HG02642 (cell line): ENCODE measurements around the gene HDAC7.

Source experiments
- ATAC-seq: cut with Tn5 transposase; IDR thresholded peaks from one replicate; pipeline ENCODE4 v1.9.1; 2021; ENCODE audit warnings: mild to moderate bottlenecking; ENCODE audit not compliant: unreplicated experiment, poor library complexity

Gene HDAC7

DNA sequence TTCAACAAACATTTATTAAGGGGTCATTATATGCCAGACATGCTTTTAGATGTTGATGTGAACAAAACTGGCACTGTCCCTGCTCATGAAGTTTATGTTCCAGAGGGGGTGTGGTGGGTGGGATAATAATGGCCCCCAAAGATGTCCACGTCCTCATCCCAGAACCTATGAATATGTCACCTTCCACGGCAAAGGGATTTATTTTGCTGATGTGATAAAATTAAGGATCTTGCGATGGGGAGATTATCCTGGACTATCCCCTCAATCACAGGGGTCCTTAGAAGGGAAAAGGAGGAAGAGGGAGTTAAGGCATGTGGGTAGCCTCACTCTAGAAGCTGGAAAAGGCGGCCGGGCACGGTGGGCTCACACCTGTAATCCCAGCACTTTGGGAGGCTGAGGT is 48.4 kb downstream of the HDAC7 start:
- ATAC-seq = no peak

DNA sequence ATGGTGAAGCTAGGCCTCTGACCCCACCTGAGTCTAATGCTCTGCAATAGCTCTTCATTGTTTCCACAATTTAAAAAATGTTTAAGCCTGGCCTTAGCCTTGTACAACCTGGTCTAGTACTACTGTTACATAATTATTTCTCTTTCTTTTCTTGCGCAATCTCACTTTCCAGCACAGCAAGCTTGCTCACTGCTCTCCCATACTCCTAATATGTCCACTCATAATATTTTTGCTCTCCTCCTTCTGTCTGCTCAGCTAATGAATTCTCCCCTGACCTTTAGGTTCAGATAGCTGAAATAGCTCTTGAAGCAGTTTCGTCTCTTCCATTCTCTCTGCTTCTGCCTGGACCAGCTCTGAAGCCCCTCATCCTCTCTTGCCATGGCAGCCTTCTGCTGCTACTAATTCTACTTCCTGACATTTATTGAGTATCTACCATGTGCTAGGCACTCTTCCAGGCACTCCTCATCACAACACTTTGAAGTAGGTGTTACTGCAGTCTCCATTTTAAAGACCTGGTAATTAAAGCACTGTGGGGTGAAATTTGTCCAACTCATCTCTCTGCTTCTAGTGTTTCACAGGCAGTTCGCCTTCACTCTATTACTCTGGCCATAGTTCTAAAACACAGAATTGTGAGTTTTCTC is 49.5 kb downstream of the HDAC7 start:
- ATAC-seq = no peak

DNA sequence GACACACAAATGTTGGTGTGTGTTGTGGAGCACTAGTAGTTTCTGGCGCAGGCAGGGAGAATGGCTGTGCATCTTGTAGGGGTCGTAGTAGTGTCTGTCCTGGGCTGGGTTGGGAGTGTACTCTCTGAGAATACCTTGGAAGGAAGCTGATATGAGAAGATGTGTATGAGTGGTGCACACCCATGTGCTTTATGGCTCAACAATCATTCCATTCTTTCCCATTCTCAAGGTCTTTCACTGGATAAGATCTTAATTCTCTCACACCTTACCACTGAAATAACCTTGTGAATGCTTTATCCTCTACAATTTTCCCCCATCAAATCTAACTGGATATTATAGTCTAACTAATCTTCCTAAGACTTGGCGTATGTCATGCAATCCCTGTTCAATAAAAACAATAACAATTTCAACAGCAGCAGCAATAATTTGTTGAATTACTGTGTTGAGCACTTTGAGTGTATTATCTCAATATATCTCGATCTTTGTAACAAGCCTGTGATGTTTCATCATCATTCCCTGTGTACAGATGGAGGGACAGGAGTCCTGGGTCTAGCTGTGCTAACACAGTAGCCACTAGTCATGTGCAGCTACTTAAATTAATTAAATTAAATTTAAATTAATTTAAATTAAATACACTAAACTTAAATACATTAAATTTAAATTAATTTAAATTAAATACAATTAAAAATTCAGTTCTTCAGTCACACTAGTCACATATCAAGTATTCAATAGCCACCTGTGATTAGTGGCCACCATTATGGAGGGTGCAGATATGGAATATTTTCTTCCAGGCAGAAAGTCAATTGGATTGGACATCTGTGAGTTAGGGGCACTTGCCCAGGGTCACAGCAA is 50.2 kb downstream of the HDAC7 start:
- ATAC-seq = no peak

DNA sequence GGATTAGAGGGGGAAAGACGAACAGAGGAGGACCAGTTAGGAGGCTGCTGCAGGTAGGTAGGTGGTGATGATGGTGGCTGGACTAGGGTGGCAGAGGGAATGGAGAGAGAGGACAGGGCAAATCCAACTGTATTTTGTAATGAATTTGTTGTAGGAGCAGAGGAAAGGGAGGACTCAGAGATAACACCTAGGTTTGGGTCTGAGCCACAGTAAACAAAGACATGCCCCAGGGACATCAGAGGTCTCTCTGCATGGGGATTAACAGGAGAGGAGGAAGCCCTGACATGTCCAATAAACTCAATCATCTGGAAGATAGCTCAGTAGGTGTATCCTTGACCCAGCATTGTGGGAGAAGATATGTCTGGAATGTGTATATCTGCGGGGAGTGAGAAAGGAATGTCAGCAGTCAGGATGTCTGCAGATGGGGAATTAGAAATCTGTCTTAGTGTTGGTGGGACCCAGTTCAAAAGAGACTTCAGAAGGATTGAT is 51.3 kb downstream of the HDAC7 start:
- ATAC-seq = no peak

DNA sequence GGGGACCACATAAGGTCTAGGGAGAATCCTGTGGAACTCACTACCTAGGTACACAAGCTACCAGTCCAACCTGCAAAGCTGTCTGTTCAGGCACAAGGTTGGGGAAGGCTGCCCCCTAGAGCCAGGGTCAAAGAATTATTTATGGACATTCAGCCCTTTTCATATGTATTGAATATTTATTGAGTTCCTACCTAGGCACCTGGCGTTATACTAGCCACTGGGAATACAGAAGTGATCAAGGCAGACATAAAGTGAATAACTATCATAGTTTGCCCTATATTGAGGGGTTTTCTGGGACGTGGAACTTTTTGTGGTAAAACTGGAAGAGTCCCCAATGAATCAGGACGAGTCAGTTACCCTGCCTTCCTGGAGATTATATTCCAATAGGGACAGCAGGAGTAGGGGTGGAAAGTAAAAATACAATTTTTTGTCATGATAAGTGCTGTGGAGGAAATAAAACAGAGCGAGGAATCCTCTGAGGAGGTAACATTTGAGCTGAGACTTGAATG is 52.4 kb downstream of the HDAC7 start:
- ATAC-seq = no peak

DNA sequence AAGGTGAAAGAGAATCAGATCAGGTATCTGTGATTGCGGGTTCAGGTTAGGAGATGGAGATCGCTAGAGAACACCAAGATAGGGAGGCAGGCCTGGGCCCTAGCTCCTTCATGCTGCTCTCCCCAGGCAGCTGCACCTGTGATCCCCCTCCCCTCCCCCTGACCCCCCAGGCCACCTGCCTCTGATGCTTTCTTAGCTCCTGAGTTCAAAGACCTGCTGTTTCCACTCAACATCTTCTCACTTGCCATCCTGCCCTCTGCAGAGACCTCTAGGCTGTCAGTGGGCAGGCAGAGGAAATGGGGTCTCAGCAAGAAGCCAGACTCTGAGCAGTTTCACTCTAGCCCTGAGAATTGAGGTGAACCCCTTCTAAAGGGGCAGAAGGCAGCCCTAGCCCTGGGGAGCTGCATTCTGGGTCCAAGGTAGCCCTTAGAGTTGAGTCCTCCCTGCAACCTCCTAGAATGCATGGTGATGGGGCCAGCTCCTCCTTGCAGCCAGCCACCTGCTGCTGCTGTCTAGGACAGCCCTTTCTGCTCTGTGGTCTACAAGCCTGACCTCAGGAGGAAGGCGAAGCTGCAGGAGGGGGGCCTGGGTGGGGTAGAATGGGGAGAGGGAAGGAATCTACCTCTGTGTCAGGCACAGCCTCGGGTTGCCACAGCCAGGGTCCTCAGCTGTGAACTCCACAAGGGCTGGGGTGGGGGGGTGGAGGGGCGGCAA is 53.0 kb downstream of the HDAC7 start:
- no peak for ATAC-seq

DNA sequence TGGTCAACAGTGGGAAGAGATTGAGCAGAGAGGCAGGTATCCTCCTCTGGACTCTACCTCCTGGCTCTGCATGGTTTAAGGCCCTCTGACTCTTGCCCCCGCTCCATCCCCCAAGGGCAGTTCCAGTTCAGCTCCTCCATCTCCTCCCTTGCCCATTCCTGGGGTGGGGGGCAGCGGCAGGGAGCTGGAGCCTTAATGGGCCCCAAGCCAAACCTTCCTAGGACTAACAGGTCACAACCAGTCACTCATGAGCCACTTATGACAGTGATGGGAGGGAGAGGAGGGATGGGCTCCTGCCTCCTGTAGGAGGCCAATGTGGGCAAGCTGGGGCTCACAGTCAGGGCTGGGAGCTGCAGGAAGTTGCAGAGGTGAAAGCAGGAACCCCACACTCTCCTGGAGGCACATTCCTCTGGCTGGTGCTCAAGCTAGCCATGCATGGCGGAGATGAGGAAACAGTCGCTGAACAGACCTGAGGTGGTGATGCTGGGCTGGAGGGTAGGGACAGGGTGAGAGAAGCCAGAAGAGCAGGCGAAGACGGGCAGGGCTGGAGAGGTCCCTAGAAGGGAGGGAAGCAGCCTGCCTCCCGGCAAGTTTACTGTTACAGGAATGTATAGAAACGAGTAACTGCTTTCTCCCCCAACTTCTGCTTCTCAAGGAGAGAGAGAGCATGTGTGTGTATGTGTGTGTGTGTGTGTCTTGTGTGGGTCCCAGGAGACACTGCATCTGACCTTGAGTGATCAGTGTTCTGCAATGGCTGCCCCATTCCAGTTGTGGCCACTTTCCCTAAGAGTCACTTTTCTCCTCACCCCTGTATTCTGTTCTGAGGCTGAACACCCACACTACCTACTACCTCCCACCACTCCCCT is 56.0 kb downstream of the HDAC7 start:
- ATAC-seq = no peak

DNA sequence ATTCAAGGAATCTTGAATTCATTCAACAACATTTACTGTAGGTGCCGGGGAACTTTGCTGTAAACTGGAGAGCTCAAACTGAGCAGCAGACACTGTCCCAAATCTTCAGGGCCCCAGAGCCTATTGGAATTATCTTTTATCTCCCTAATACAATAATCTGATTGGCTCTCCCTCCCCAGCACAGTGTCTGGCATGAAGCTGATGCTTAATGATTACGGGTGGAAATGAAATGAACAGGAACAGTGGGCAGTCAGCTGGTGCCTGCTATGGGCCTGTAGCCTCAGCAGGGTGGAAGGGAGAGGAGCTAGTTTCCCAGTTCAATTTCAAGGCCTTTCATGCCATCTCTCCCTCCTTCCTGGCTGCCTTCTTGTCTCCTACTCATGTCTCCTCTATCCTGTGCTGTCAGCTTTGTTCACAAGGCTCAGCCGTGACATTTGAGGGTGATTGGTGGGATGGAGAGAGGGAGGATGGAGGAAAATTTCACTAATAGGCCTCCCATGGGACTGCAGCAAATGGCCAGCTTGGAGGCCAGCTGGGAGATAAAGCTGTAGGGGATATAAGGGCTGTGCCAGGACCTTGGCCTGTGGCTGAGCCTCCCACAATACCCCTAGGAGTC is 56.7 kb downstream of the HDAC7 start:
- ATAC-seq = no peak

DNA sequence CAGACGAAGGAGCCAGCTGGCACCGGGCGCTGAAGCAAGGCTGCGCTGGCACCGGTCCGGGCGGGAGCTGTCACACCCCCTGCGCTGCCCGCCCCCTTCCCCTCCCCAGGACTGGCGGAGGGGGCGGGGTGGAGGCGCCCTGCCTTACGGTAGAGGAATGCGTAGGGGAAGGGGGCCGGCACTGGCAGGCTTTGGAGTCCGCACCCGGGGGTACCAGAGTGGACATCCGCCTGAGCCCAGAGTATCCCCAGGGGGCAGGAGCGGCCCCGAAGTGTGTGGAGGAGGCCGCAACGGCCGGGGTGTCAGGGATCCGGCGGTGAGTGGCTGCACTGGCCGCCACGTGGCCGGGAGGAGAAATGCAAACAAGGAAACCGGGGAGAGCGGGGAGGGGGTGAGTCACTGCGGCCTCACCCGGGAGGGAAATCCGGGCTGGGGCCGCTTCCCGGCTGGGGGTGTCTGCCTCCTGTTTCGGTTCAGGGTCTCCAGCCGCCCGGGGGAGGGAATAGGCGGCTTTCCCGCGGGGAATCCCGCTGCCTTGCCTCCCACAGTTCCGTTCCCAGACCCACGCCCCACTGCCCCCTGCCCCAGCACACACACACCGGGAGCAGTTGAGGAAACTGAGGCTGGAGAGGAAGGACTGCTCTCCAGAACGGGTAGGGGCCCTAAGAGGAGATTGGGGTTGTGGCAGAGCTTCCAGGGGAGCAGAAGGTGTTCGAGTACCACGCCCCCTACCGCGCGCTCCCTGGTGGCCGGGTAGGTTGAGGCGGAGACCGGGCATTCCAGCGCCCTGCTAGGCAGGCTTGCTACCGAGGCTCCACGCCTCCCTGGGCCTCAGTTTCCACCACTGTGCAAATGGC is 60.6 kb downstream of the HDAC7 start, which contains the start of gene RAPGEF3:
TSS of gene RAPGEF3 (minus strand) at position 47 of the 857 bp plus-strand sequence. CDS start 324 bp downstream, outside the sequence.
- peak; percentile 55 for ATAC-seq

DNA sequence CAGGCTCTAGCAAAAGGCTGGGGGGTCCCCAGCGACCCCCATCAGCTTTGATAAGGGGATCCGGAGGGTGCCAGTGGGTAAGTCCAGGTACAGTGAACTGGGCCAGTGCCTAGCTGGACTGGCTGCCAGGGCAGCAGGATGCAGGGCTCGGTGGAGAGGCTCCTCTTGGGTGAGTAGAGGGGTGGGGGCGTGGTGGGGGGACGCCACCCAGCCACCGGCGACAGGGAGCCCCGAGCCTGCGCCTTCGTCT is 61.2 kb downstream of the HDAC7 start:
- no peak for ATAC-seq

DNA sequence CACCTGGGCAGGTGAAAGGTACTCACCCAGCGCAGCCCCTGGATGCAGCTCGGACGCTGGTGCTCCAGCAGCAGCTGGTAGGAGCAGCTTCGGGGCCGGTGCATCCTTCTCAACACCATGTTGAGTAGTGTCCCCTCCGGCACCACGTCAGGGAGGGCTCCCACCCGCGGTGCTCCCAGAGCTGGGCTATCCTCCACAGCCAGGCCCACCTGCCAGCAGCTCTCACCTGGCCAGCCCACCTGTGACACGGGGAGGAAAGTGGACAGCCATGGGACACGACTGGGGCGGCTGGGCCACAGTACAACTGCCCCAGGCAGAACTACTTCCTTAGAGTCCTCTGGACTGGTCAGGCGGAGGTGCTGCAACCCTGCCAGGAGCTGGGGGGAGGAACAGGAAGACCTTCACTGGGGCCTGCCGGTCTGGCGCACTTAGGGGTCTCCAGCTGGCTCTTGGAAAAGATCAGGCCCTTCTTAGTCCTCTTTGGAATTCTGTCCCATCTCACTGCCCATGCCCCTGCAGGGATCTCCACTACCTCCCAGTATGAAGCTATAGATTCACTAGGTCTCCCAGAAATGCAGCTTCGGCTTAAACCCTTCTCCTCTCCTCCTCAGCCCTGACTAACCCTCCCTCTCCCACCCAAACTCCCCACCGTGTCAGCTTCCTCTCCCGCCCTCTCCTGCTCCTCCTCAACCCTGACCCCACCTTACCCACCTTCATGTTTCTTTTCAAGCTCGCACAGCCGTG is 61.7 kb downstream of the HDAC7 start:
- no peak for ATAC-seq

DNA sequence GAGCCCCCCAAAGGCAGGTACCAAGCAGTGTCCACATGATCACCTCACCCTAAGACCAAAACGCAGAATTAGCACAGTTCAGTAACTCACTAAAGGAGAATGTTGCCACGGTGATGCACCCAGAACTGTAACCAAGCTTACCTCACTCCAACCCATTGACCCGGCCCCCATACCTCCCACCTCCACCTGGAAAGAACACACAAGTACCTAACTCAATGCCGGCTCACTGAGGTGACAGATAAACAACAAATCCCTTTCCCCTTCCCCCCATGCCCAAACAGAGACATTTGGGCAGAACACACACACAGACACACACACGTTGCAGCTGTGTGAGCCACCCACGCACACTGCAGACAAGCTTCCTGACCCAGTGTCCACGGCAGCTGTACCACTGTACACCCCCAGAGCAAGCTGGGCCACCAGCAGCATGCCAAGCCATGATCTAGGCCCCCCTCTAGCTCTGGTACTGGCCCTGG is 62.3 kb downstream of the HDAC7 start:
- no peak for ATAC-seq

DNA sequence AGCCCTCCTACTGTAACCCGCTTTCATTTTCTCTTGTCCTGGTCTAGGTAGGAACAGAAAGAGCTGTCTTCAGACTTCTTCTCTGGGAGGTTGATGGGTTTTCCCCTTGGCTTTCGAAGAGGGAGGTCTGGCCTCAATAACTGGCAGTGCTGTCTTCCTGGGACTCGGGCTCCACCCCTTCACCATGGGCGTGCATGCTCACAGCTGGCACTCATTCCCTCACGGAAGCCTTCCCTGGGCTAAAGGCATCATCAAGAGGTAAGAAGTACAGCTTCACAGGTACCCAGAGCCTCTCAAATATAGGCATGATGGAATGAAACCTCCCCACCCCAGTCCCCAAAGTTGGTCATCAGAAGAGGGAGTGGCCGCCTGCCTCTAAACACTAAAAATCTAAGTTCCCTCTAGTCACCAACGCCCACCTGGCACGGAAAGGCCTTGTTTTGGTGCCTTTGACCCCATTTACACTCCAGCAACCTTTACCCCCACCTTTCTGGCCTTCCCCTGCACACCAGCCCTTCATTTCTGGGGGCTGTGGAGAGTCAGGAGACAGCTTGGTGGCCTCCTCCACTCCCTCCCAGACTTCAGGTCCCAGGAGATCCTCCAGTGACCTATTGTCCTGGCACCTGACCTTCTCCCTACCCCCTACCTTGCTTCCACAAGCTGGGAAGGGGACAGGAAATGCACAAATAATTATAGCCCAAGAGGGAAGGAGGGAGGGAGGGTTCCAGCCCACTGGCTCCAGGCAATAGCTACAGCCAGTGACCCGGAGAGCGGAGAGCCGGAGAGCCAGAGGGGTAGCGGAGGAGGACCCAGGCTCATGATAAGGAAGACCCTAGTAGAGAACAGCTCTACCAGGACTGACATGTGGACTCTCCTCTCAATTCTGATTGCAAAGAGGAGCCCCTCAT is 63.8 kb downstream of the HDAC7 start:
- ATAC-seq = peak; percentile 70

DNA sequence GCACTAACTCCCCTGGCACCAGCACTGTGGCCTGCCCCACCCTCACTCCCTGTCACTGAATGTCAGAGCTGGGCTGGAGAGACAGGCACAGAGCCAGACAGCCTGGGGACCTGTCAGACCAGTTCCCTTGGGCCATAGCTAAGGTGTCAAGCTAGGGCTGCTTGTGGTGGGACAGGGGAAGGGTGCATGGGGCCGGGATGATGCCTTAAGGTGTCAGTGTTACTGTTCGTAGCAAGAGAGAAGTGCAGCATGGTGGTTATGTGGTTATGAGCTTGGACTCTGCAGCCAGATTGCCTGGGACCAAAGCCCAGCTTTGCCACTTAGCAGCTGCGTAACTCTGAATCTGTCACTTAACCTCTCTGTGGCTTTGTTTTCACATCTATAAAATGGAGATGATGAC is 64.8 kb downstream of the HDAC7 start:
- ATAC-seq = peak; percentile 13

DNA sequence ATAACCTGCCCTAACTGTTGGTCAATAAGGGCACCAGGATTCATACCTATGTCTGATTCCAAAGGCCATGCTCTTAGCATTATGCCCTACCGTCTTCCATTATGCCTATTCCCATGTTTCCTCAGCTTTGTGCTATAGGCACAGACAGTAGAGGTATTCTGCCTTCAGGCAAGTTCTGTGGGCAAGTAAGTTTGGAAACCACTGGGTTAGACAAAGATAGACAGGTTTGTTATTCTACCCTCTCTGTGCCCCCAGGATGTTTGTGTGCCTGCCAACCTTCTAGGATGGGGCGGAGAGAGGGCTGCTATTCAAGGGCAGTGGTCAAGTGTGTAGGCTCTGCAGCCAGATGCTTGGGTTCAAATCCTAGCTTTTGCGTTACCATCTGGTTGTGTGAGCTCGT is 65.6 kb downstream of the HDAC7 start:
- no peak for ATAC-seq

DNA sequence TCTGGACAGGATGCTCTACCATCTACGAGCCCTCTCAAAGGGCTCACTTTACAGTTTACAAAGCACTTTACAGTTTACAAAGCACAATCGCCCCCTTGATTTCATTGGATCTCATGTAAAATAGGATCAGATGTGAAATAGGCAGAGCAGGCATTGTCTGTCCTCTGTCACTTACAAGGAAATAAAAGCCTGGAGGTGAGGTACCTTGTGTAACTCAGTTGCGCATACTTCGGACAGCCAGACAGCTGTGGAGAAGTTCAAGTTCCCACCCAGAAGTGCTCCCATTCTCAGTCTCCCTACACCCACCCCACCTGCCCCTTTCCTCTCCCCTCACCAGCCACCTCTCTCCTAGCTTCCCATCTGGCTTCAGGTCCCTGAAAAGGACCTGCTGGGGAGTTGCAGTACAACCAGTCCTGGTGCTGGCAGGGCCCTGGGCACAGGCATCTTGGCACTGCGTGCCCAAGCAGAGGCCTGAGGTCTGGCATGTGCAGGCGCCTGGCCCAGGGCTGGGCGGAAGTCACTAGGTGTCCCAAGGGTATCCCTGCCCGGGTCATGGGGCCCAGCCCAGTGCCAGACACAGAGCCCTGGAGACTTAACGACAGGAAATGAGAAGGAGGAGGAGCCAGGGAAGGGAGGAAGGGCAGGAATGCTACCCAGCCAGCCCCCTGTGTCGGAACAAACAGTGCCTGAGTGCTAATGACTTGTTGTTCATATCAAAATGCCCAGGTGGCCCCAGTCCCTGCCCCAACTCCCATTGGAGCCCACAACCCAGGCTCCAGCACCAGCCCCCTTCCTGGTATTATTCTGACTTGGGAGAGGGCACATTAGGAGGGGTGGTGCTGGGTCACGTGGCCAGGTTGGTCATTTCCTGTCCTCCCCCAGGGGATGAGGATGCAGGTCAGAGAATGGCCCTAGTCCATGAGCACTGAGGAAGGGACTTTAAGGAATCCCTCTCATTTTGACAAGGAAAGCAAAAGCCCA is 66.4 kb downstream of the HDAC7 start:
- no peak for ATAC-seq
